ENCODE measurements around the gene MAD2L2. TPM values are rescaled to one million over a fixed set of nuclear protein-coding genes. Genes with fewer than 3 reads are reported as not detected.
A peak's percentile ranks its signal among the peaks of the same experiment; 100 is the strongest.

The MAD2L2 gene
- total RNA-seq, 1 donor from 2014 or later, result 28.0 TPM

DNA sequence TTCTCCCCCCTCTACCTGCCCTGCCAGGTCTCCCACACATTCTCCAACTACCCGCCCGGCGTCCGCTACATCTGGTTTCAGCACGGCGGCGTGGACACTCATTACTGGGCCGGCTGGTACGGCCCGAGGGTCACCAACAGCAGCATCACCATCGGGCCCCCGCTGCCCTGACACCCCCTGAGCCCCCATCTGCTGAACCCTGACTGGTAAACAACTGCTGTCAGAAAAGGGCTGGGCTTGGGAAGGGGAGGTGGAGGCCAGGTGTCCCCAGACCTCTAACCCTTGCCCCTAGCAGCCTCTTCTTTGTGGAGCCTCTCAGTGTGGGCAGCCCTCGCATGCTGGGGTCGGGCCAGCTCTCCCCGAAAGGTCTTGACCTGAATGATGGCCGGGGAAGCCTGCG, 19.8 kb downstream of the MAD2L2 start:
- Mint-ChIP-seq H3K9me3 (ENCODE audit: unreplicated experiment) (no peaks in the 10 kb centered on the region), H3K27me3 (ENCODE audit: unreplicated experiment) (peaks cover 7% of the 10 kb centered on the region), H3K4me3 (ENCODE audit: unreplicated experiment) (no peak overlapping the region), H3K27ac (ENCODE audit: unreplicated experiment) (no peak overlapping the region), H3K36me3 (ENCODE audit: low read depth, unreplicated experiment) (no peaks in the 10 kb centered on the region), H3K4me1 (ENCODE audit: unreplicated experiment) (no peaks in the 10 kb centered on the region)
- TF ChIP-seq, protein P1, sequence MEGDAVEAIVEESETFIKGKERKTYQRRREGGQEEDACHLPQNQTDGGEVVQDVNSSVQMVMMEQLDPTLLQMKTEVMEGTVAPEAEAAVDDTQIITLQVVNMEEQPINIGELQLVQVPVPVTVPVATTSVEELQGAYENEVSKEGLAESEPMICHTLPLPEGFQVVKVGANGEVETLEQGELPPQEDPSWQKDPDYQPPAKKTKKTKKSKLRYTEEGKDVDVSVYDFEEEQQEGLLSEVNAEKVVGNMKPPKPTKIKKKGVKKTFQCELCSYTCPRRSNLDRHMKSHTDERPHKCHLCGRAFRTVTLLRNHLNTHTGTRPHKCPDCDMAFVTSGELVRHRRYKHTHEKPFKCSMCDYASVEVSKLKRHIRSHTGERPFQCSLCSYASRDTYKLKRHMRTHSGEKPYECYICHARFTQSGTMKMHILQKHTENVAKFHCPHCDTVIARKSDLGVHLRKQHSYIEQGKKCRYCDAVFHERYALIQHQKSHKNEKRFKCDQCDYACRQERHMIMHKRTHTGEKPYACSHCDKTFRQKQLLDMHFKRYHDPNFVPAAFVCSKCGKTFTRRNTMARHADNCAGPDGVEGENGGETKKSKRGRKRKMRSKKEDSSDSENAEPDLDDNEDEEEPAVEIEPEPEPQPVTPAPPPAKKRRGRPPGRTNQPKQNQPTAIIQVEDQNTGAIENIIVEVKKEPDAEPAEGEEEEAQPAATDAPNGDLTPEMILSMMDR (IDR thresholded peaks at IDR 0.05; ENCODE audit: unreplicated experiment), result no peak
- DNase-seq (ENCODE audit: low spot score), result no peak

DNA sequence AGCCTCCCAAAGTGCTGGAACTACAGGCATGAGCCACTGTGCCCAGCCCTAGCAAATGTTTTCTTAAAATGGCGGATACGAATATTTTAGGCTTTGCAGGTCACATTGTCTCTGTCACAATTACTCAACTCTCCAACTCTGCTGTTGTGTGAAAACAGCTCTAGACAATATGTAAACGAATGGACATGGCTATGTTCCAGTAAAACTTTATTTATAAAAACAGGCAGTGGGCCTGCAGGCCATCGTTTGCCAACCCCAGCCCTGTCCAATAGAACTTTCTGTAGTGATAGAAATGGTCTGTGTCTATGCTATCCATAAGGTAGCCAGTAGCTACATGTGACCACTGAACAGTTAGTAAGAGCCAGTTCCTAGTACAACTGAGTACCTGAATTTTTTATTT, 21.2 kb downstream of the MAD2L2 start:
- H3K4me1 Mint-ChIP-seq (ENCODE audit: unreplicated experiment), result no peaks in the 10 kb centered on the region
- H3K27ac Mint-ChIP-seq (ENCODE audit: unreplicated experiment), result no peak overlapping the region
- TF ChIP-seq, protein P1 (IDR thresholded peaks at IDR 0.05; ENCODE audit: unreplicated experiment), result no peak
- no peak overlapping the region for H3K4me3 Mint-ChIP-seq (ENCODE audit: unreplicated experiment)
- no peaks in the 10 kb centered on the region for H3K9me3 Mint-ChIP-seq (ENCODE audit: unreplicated experiment)
- H3K36me3 Mint-ChIP-seq (ENCODE audit: low read depth, unreplicated experiment), result no peaks in the 10 kb centered on the region
- no peak for DNase-seq (ENCODE audit: low spot score)
- H3K27me3 Mint-ChIP-seq (ENCODE audit: unreplicated experiment), result peaks cover 10% of the 10 kb centered on the region

DNA sequence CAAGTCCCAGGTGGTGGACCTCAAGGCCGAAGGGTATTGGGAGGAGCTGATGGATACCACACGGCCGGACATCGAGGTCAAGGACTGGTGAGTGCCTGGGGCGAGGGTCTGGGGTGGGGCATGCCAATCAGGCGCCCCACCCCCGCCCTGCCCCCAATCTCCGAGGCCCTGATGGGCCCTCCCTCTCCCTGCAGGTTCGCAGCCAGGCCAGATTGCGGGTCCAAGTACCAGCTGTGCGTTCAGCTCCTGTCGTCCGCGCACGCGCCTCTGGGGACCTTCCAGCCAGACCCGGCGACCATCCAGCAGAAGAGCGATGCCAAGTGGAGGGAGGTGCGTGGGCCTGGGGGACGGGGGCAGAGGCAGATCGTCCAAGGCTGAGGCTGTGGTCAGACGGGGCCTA, 22.4 kb downstream of the MAD2L2 start:
- TF ChIP-seq, protein P1 (IDR thresholded peaks at IDR 0.05; ENCODE audit: unreplicated experiment), result no peak
- Mint-ChIP-seq H3K27me3 (ENCODE audit: unreplicated experiment) (peaks cover 10% of the 10 kb centered on the region), H3K4me1 (ENCODE audit: unreplicated experiment) (no peaks in the 10 kb centered on the region), H3K27ac (ENCODE audit: unreplicated experiment) (no peak overlapping the region), H3K4me3 (ENCODE audit: unreplicated experiment) (no peak overlapping the region), H3K36me3 (ENCODE audit: low read depth, unreplicated experiment) (no peaks in the 10 kb centered on the region), H3K9me3 (ENCODE audit: unreplicated experiment) (no peaks in the 10 kb centered on the region)
- DNase-seq (ENCODE audit: low spot score), result no peak

GRCh38 chr1:11657654-11658053, 23.3 kb downstream of the MAD2L2 start:
- Mint-ChIP-seq H3K4me3 (ENCODE audit: unreplicated experiment) (no peak overlapping the region), H3K36me3 (ENCODE audit: low read depth, unreplicated experiment) (no peaks in the 10 kb centered on the region), H3K9me3 (ENCODE audit: unreplicated experiment) (no peaks in the 10 kb centered on the region), H3K4me1 (ENCODE audit: unreplicated experiment) (no peaks in the 10 kb centered on the region), H3K27me3 (ENCODE audit: unreplicated experiment) (peaks cover 10% of the 10 kb centered on the region), H3K27ac (ENCODE audit: unreplicated experiment) (no peak overlapping the region)
- no peak for DNase-seq (ENCODE audit: low spot score)
- TF ChIP-seq, protein P1 (IDR thresholded peaks at IDR 0.05; ENCODE audit: unreplicated experiment), result no peak

- H3K36me3 Mint-ChIP-seq (ENCODE audit: low read depth, unreplicated experiment), result peaks cover 4% of the 10 kb centered on the region
- peaks cover 2% of the 10 kb centered on the region for H3K4me1 Mint-ChIP-seq (ENCODE audit: unreplicated experiment)
- peak overlapping the region; percentile 47 for H3K4me3 Mint-ChIP-seq (ENCODE audit: unreplicated experiment)
- H3K27me3 Mint-ChIP-seq (ENCODE audit: unreplicated experiment), result peaks cover 14% of the 10 kb centered on the region
- TF ChIP-seq, protein P1 (IDR thresholded peaks at IDR 0.05; ENCODE audit: unreplicated experiment), result no peak
- DNase-seq (ENCODE audit: low spot score), result no peak
- H3K27ac Mint-ChIP-seq (ENCODE audit: unreplicated experiment), result no peak overlapping the region
- no peaks in the 10 kb centered on the region for H3K9me3 Mint-ChIP-seq (ENCODE audit: unreplicated experiment)
Measured at GRCh38 chr1:11654939-11655808, 25.8 kb downstream of the MAD2L2 start.
